HCT116 (cell line): ENCODE measurements around the gene SLC16A10. TPM values are rescaled to one million over a fixed set of nuclear protein-coding genes. Genes with fewer than 3 reads are reported as not detected.

ENCODE experiments used
- ATAC-seq: fragments of 200-7000 bp; cut with Tn5 transposase; 2 replicates; pipeline ENCODE4 v1.9.1; 2020; ENCODE audit warnings: mild to moderate bottlenecking, moderate library complexity
- BruUV-seq: library from RNA; stranded (reverse); fragments of 400-500 nt; replicated peaks from 2 replicates; lab custom pipeline; 2021; lab: Mats Ljungman, UMichigan
- CTCF ChIA-PET: fragments of 300-600 bp; sonication (Branson Sonifier 250); formaldehyde crosslinking; loops from one replicate; lab custom pipeline; 2021; ENCODE audit warnings: antibody characterized with exemption; lab: Charles Lee
- POLR2A ChIA-PET: fragments of 300-600, 350-600 bp; sonication (Branson Sonifier 250); formaldehyde crosslinking; loops from one replicate; lab custom pipeline; 2021; ENCODE audit warnings: antibody characterized with exemption; lab: Charles Lee
- RAD21 ChIA-PET, 2 experiments: fragments of 300-600 bp; sonication (Branson Sonifier 250); formaldehyde crosslinking; loops; one replicate each; lab custom pipeline; 2023; ENCODE audit warnings: low total read pairs in 2 of 2; ENCODE audit not compliant: uncharacterized antibody in 2 of 2, unreplicated experiment in 2 of 2, low non-redundant PET in 1 of 2; lab: Charles Lee
- DNase-seq: peaks from one replicate; pipeline ENCODE4 v3.0.0-alpha.2; 2010; ENCODE audit warnings: low read depth, low spot score
- H2AFZ ChIP-seq: fragments of 200-600 bp; shearing (Covaris generic), sonication (generic); 2 replicates; pipeline ENCODE4 v1.6.1; 2017; ENCODE audit warnings: low read depth, mixed run types, mixed read lengths, antibody characterized with exemption, low read length; ENCODE audit not compliant: poor library complexity, severe bottlenecking
- H3K27ac ChIP-seq: 2 replicates; pipeline ENCODE4 v1.5.1; 2012; ENCODE audit warnings: low read depth, low read length
- H3K27me3 ChIP-seq: fragments of 200-600 bp; sonication (generic); 2 replicates; pipeline ENCODE4 v1.6.1; 2016; ENCODE audit warnings: mixed run types, low read length, mixed read lengths; ENCODE audit not compliant: insufficient read depth
- H3K36me3 ChIP-seq, 2 experiments: fragments of 200-500 bp in 1 of 2; fragments of 200-600 bp in 1 of 2; sonication (Bioruptor generic) in 1 of 2; sonication (generic) in 1 of 2; 2 replicates each; pipeline versions ENCODE4 v1.5.1 to v1.6.1; 2014 to 2016; ENCODE audit warnings: low read length in 2 of 2, inconsistent platforms in 1 of 2, mixed read lengths in 1 of 2, mixed run types in 1 of 2; ENCODE audit not compliant: insufficient read depth in 2 of 2, control insufficient read depth in 1 of 2
- H3K4me1 ChIP-seq, 2 experiments: fragments of 200-600 bp in 1 of 2; sonication (generic) in 1 of 2; 2 replicates each; pipeline versions ENCODE4 v1.5.1 to v1.6.1; 2012 to 2017; ENCODE audit warnings: low read length in 2 of 2, inconsistent platforms in 1 of 2, mild to moderate bottlenecking in 1 of 2, mixed read lengths in 1 of 2, mixed run types in 1 of 2, moderate library complexity in 1 of 2; ENCODE audit not compliant: insufficient read depth in 2 of 2, control insufficient read depth in 1 of 2
- H3K4me2 ChIP-seq: fragments of 200-600 bp; sonication (generic); 2 replicates; pipeline ENCODE4 v1.6.1; 2017; ENCODE audit warnings: mixed run types, low read length, mixed read lengths
- H3K4me3 ChIP-seq, 2 experiments: fragments of 200-600 bp in 1 of 2; sonication (generic) in 1 of 2; replicated peaks in 1 of 2; 2 replicates each; pipeline ENCODE4 v1.5.1; 2011 to 2016; ENCODE audit warnings: low read length in 2 of 2, control low read depth in 1 of 2, low read depth in 1 of 2, mild to moderate bottlenecking in 1 of 2, mixed read lengths in 1 of 2, mixed run types in 1 of 2
- H3K79me2 ChIP-seq: fragments of 200-600 bp; sonication (generic); 2 replicates; pipeline ENCODE4 v1.6.1; 2017; ENCODE audit warnings: mild to moderate bottlenecking, mixed run types, low read length, moderate library complexity, mixed read lengths; ENCODE audit not compliant: insufficient read depth
- H3K9ac ChIP-seq: fragments of 200-600 bp; sonication (generic); 2 replicates; pipeline ENCODE4 v1.6.1; 2016; ENCODE audit warnings: low read length, mixed read lengths
- H3K9me2 ChIP-seq: fragments of 200-600 bp; sonication (generic), shearing (Covaris generic); 2 replicates; pipeline ENCODE4 v1.6.1; 2017; ENCODE audit warnings: mixed run types, mild to moderate bottlenecking, moderate library complexity; ENCODE audit not compliant: insufficient read depth
- H3K9me3 ChIP-seq, 2 experiments: fragments of 200-500 bp in 1 of 2; fragments of 200-600 bp in 1 of 2; sonication (Bioruptor generic) in 1 of 2; sonication (generic) in 1 of 2; 2 replicates each; pipeline ENCODE4 v1.6.1; 2014 to 2017; ENCODE audit warnings: low read length in 2 of 2, mixed read lengths in 2 of 2, inconsistent platforms in 1 of 2, low read depth in 1 of 2, mild to moderate bottlenecking in 1 of 2, mixed run types in 1 of 2, moderate library complexity in 1 of 2; ENCODE audit not compliant: control insufficient read depth in 1 of 2, insufficient read depth in 1 of 2
- H4K20me1 ChIP-seq: fragments of 200-600 bp; sonication (generic), shearing (Covaris generic); 2 replicates; pipeline ENCODE4 v1.6.1; 2017; ENCODE audit warnings: mixed run types, mild to moderate bottlenecking, moderate library complexity; ENCODE audit not compliant: insufficient read depth
- ATF3 ChIP-seq: IDR thresholded peaks from 2 replicates; pipeline ENCODE4 v1.6.1; 2012
- CEBPB ChIP-seq: IDR thresholded peaks from 2 replicates; pipeline ENCODE4 v1.6.1; 2012; ENCODE audit warnings: low read depth
- CTCF ChIP-seq, 3 experiments: fragments of 200-600 bp in 1 of 3; sonication (generic) in 1 of 3; IDR thresholded peaks in 2 of 3; conservative IDR thresholded peaks in 1 of 3; 2 replicates each; pipeline ENCODE4 v1.5.1; 2012 to 2017; ENCODE audit warnings: low read depth in 2 of 3, low read length in 2 of 3, antibody characterized with exemption in 1 of 3, borderline replicate concordance in 1 of 3, control low read depth in 1 of 3, mild to moderate bottlenecking in 1 of 3, mixed read lengths in 1 of 3, mixed run types in 1 of 3, moderate library complexity in 1 of 3; ENCODE audit not compliant: insufficient read depth in 1 of 3
- EGR1 ChIP-seq: IDR thresholded peaks from 2 replicates; pipeline ENCODE4 v1.6.1; 2012; ENCODE audit warnings: low read depth
- ELF1 ChIP-seq: IDR thresholded peaks from 2 replicates; pipeline ENCODE4 v1.6.1; 2012; ENCODE audit warnings: low read depth, borderline replicate concordance
- EZH2phosphoT487 ChIP-seq: fragments of 200-600 bp; IDR thresholded peaks from 2 replicates; pipeline ENCODE4 v1.6.1; 2018; ENCODE audit warnings: antibody characterized with exemption, borderline replicate concordance
- FOSL1 ChIP-seq: IDR thresholded peaks from 2 replicates; pipeline ENCODE4 v1.6.1; 2012; ENCODE audit warnings: low read depth
- MAX ChIP-seq: IDR thresholded peaks from 2 replicates; pipeline ENCODE4 v1.6.1; 2012
- POLR2AphosphoS5 ChIP-seq: IDR thresholded peaks from 2 replicates; pipeline ENCODE4 v1.6.1; 2011; ENCODE audit warnings: mild to moderate bottlenecking, low read depth, low read length, moderate library complexity
- RAD21 ChIP-seq: IDR thresholded peaks from 2 replicates; pipeline ENCODE4 v1.6.1; 2012; ENCODE audit warnings: low read depth, mild to moderate bottlenecking
- SP1 ChIP-seq: IDR thresholded peaks from 2 replicates; pipeline ENCODE4 v1.6.1; 2012; ENCODE audit warnings: low read depth
- SRF ChIP-seq: IDR thresholded peaks from 2 replicates; pipeline ENCODE4 v1.6.1; 2012; ENCODE audit warnings: low read depth
- TCF7L2 ChIP-seq: IDR thresholded peaks from 2 replicates; pipeline ENCODE4 v1.7.0; 2011; ENCODE audit warnings: borderline replicate concordance, inconsistent platforms; ENCODE audit not compliant: insufficient read depth, insufficient read length; ENCODE audit errors: extremely low read depth
- YY1 ChIP-seq: IDR thresholded peaks from 2 replicates; pipeline ENCODE4 v1.6.1; 2011; ENCODE audit warnings: low read length, low read depth, moderate library complexity, mild to moderate bottlenecking; ENCODE audit not compliant: insufficient replicate concordance; ENCODE audit errors: extremely low read depth
- ZBTB33 ChIP-seq: IDR thresholded peaks from 2 replicates; pipeline ENCODE4 v1.6.1; 2011; ENCODE audit warnings: mild to moderate bottlenecking, low read length, moderate library complexity; ENCODE audit not compliant: insufficient replicate concordance; ENCODE audit errors: extremely low read depth
- ZFX ChIP-seq: fragments of 450-650 bp; IDR thresholded peaks from 2 replicates; pipeline ENCODE4 v1.6.1; 2017
- ZNF274 ChIP-seq: fragments of 200-500 bp; sonication (Bioruptor generic); IDR thresholded peaks from 2 replicates; pipeline ENCODE4 v1.6.1; 2014; ENCODE audit warnings: mild to moderate bottlenecking, low read depth, low read length, inconsistent platforms
- intact Hi-C: fragments of 100-400 bp; cut with micrococcal nuclease; formaldehyde crosslinking; loops from 2 replicates; pipeline ENCODE4 v1.10.0; 2022
- total RNA-seq: library from RNA; stranded (reverse); gene quantifications from one replicate; pipeline ENCODE4 v1.2.1, GENCODE V29; 2021; ENCODE audit not compliant: unreplicated experiment

SLC16A10 gene
- total RNA-seq, 1 experiment from 2014 or later: 8.3 TPM

GRCh38 chr6:111041917-111042316 lies 45.4 kb upstream of the SLC16A10 start:
- Histone ChIP-seq H3K4me2 (no peak overlapping the region), H4K20me1 (no peaks in the 10 kb centered on the region), H3K79me2 (no peaks in the 10 kb centered on the region), H3K4me3 (no peak overlapping the region), H3K9me3 (no peaks in the 10 kb centered on the region), H3K36me3 (no peaks in the 10 kb centered on the region), H3K27ac (no peak overlapping the region), H3K9ac (no peak overlapping the region), H3K27me3 (no peaks in the 10 kb centered on the region), H3K9me2 (no peaks in the 10 kb centered on the region), H2AFZ (no peak overlapping the region), H3K4me1 (no peaks in the 10 kb centered on the region)
- intact Hi-C loops: no loop called here
- POLR2A ChIA-PET: interaction anchor here (0.7 kb wide), 1 partner anchor 45 kb away, joined by 3 read pairs; the partner anchor contains the start of gene SLC16A10
- BruUV-seq: no TSS peak
- RAD21 ChIA-PET: no interaction called here
- no peak for DNase-seq
- no peak for TF ChIP-seq SP1
- TF ChIP-seq ZBTB33: no peak
- no peak for TF ChIP-seq CTCF (IDR thresholded peaks at IDR 0.05 in 2 of 3, conservative IDR thresholded peaks at IDR 0.05 in 1 of 3; ENCODE audit: borderline replicate concordance in 1 of 3, insufficient read depth in 1 of 3, low read depth in 2 of 3, low read length in 2 of 3)
- TF ChIP-seq EZH2phosphoT487: no peak
- no peak for TF ChIP-seq ELF1
- TF ChIP-seq ZFX: no peak
- no peak for TF ChIP-seq CEBPB
- no peak for TF ChIP-seq RAD21
- no peak for TF ChIP-seq POLR2AphosphoS5
- TF ChIP-seq FOSL1: no peak
- no peak for TF ChIP-seq TCF7L2
- TF ChIP-seq YY1: no peak
- no peak for TF ChIP-seq EGR1
- TF ChIP-seq SRF: no peak
- no peak for TF ChIP-seq ATF3
- no peak for TF ChIP-seq ZNF274
- no peak for TF ChIP-seq MAX
- no peak for ATAC-seq
- CTCF ChIA-PET: interaction anchor here (0.9 kb wide), 1 partner anchor 168 kb away, joined by 3 read pairs; no protein-coding TSS in a partner anchor
